Measurements from ENCODE around the gene ACTMAP. TPM values are rescaled to one million over a fixed set of nuclear protein-coding genes. Genes with fewer than 3 reads are reported as not detected.

The ACTMAP gene
- total RNA-seq, 2 experiments from 2014 or later: 3.9 to 5.7 TPM

DNA sequence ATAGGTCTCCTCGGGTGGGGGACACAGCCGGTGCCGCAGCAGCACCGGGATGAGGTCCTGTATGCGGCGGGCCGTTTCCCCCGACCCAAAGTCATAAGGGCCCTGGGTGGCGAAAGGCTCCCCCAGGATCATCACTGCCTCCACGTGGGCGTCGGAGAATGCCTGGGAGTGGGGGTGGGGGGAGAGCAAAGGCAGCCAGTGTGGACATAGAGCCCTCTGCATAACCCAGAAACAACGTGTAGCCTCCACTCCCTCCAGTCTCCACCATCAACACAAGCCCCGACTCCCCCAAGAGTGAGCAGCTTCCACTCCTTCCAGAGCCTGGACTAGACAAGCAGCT, 58.1 kb downstream of the ACTMAP start:
- no peak overlapping the region for H3K4me3 Mint-ChIP-seq

DNA sequence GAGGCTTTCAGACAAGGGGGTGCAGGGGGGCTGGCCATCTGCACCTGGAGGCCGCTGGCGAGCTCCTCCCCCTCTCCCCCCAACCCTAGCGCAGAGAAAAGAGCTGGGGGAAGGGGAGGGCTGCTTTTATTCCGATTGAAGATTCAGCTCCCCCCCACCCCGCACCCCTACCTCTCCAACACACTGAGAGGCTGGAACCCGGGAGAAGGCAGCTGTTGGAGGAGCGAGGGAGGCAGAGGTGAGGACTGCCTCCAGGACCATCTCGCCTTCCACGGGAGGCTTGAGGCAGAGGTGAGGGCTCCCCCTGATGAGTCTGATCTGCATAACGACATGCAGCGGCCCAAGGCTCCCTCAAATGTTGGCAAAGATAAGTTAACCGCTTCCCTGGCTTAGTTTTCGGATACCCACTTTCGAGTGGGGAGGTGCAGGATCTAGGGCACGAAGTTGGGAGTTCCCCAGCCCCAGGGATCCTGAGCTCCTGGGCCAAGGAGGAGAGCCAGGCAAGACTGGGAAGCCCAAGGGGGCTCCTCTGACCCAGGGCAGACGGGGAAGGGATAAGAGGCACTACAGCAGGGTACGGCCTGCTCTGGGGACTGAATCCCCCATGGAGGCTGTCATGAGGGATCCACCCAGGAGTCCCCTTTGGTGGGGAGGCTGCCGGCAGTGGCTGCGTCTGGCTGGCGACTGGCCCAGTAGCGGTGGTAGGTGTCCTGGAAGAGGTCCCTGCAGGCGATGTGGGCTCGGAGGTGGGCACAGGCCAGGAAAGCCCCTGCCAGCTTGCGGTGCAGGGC, 58.7 kb downstream of the ACTMAP start:
- Mint-ChIP-seq H3K36me3 (ENCODE audit: low read depth) (peaks cover 16% of the 10 kb centered on the region), H3K27ac (no peak overlapping the region), H3K27me3 (no peaks in the 10 kb centered on the region), H3K4me3 (peak overlapping the region; percentile 57), H3K9me3 (no peaks in the 10 kb centered on the region), H3K4me1 (ENCODE audit: low read depth) (peaks cover 6% of the 10 kb centered on the region)
- Histone ChIP-seq H3K36me3 (ENCODE audit: insufficient read depth, low read length) (peaks cover 17% of the 10 kb centered on the region), H3K27me3 (ENCODE audit: control insufficient read depth in 1 of 2, insufficient read depth in 2 of 2, low read length in 2 of 2) (no peaks in the 10 kb centered on the region), H3K27ac (ENCODE audit: low read depth in 1 of 2, low read length in 2 of 2) (no peak overlapping the region), H3K9me3 (ENCODE audit: control insufficient read depth in 1 of 2, insufficient read depth in 1 of 2, low read length in 2 of 2) (no peaks in the 10 kb centered on the region), H3K4me3 (ENCODE audit: low read length) (peak overlapping the region; percentile 70), H3K4me1 (ENCODE audit: insufficient read depth, low read length) (peaks cover 20% of the 10 kb centered on the region)
- ChIA-PET POLR2A (interaction anchor here (0.8 to 1.3 kb wide), 4 partner anchors 86 to 279 kb away, joined by 3 to 5 read pairs (median 4); partner anchors contain the start of gene EGLN2), CTCF (no interaction called here)
- intact Hi-C loops (cut with DNase I, micrococcal nuclease): loop anchor here (1.0 to 2.0 kb wide), 4 partner anchors 24 to 59 kb away; partner anchors contain the start of genes ACTMAP (in 1 of the 2), COQ8B (in 1 of the 2), ITPKC (in 1 of the 2) and SNRPA (in 1 of the 2)
- DNase-seq (peak in 3 of 14 experiments; percentile 17 to 49 (median 40)), ATAC-seq (ENCODE audit: poor library complexity) (no peak)
- TF ChIP-seq, protein P1, sequence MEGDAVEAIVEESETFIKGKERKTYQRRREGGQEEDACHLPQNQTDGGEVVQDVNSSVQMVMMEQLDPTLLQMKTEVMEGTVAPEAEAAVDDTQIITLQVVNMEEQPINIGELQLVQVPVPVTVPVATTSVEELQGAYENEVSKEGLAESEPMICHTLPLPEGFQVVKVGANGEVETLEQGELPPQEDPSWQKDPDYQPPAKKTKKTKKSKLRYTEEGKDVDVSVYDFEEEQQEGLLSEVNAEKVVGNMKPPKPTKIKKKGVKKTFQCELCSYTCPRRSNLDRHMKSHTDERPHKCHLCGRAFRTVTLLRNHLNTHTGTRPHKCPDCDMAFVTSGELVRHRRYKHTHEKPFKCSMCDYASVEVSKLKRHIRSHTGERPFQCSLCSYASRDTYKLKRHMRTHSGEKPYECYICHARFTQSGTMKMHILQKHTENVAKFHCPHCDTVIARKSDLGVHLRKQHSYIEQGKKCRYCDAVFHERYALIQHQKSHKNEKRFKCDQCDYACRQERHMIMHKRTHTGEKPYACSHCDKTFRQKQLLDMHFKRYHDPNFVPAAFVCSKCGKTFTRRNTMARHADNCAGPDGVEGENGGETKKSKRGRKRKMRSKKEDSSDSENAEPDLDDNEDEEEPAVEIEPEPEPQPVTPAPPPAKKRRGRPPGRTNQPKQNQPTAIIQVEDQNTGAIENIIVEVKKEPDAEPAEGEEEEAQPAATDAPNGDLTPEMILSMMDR (IDR thresholded peaks at IDR 0.05): no peak

More for the DNA sequence above, 58.1 kb downstream of the ACTMAP start:
- ChIA-PET POLR2A (no interaction called here), CTCF (no interaction called here)
- ATAC-seq (ENCODE audit: poor library complexity): no peak
- H3K4me1 ChIP-seq (ENCODE audit: insufficient read depth, low read length): peaks cover 20% of the 10 kb centered on the region
- TF ChIP-seq, protein P1 (IDR thresholded peaks at IDR 0.05): no peak
- H3K27ac ChIP-seq (ENCODE audit: low read depth in 1 of 2, low read length in 2 of 2): no peak overlapping the region
- intact Hi-C loops (cut with DNase I, micrococcal nuclease): no loop called here
- H3K36me3 ChIP-seq (ENCODE audit: insufficient read depth, low read length): peaks cover 17% of the 10 kb centered on the region
- H3K4me3 ChIP-seq (ENCODE audit: low read length): no peak overlapping the region
- Mint-ChIP-seq H3K9me3 (no peaks in the 10 kb centered on the region), H3K36me3 (ENCODE audit: low read depth) (peaks cover 19% of the 10 kb centered on the region), H3K27ac (no peak overlapping the region), H3K27me3 (no peaks in the 10 kb centered on the region), H3K4me1 (ENCODE audit: low read depth) (peaks cover 6% of the 10 kb centered on the region)
- no peak for DNase-seq
- H3K9me3 ChIP-seq (ENCODE audit: control insufficient read depth in 1 of 2, insufficient read depth in 1 of 2, low read length in 2 of 2): no peaks in the 10 kb centered on the region
- no peaks in the 10 kb centered on the region for H3K27me3 ChIP-seq (ENCODE audit: control insufficient read depth in 1 of 2, insufficient read depth in 2 of 2, low read length in 2 of 2)

Other genes with a start within 250 kb of the ACTMAP start
- gene SHKBP1, start 173.6 kb downstream of the ACTMAP start, total RNA-seq: 10 to 100 TPM; 82.5 to 92.9 TPM
- 100 to 1,000 TPM; 116 to 134 TPM for gene LTBP4, start 149.1 kb downstream of the ACTMAP start, total RNA-seq
- gene NUMBL, start 59.8 kb downstream of the ACTMAP start, total RNA-seq: 1 to 10 TPM; 5.2 to 5.4 TPM
- 10 to 100 TPM; 16.4 to 18.3 TPM for gene COQ8B, start 33.6 kb downstream of the ACTMAP start, total RNA-seq
- gene ITPKC, start 33.4 kb downstream of the ACTMAP start, total RNA-seq: 1 to 10 TPM; 3.7 to 4.5 TPM
- gene SNRPA, start 726 bp upstream of the ACTMAP start, total RNA-seq: 10 to 100 TPM; 60.3 to 76.7 TPM
- not detected for gene MIA, start 25.0 kb upstream of the ACTMAP start, total RNA-seq
- 10 to 100 TPM; 26.6 to 26.9 TPM for gene RAB4B, start 27.8 kb upstream of the ACTMAP start, total RNA-seq
- gene EGLN2, start 48.7 kb upstream of the ACTMAP start, total RNA-seq: 100 to 1,000 TPM; 150 to 151 TPM
- gene CYP2A6, start 100.0 kb upstream of the ACTMAP start, total RNA-seq: not detected
- gene CYP2A7, start 131.8 kb upstream of the ACTMAP start, total RNA-seq: not detected
- not detected for gene CYP2B6, start 240.8 kb upstream of the ACTMAP start, total RNA-seq